Neutrophil (primary cell): Measurements from ENCODE around the gene SLC27A5.
A peak's percentile ranks its signal among the peaks of the same experiment; 100 is the strongest.

Experiments used
- H3K27ac ChIP-seq: fragments of 200-600 bp; sonication (generic); 2 replicates; pipeline ENCODE4 v1.5.1; 2016; ENCODE audit warnings: mild to moderate bottlenecking, moderate library complexity
- H3K27me3 ChIP-seq: fragments of 200-600 bp; sonication (generic); 2 replicates; pipeline ENCODE4 v1.6.0; 2016; ENCODE audit warnings: mild to moderate bottlenecking
- H3K36me3 ChIP-seq: fragments of 200-600 bp; sonication (generic); 2 replicates; pipeline ENCODE4 v1.5.1; 2017
- H3K4me1 ChIP-seq, 2 experiments: fragments of 200-600 bp in 1 of 2; sonication (generic) in 1 of 2; 1 replicate in 1 of 2; 2 replicates in 1 of 2; pipeline versions ENCODE4 v1.5.1 to v1.6.1; 2013 to 2016; ENCODE audit warnings: low read depth in 1 of 2, low read length in 1 of 2, mild to moderate bottlenecking in 1 of 2, moderate library complexity in 1 of 2; ENCODE audit not compliant: control insufficient read depth in 1 of 2, insufficient read depth in 1 of 2
- H3K4me3 ChIP-seq, 2 experiments: fragments of 200-600 bp in 1 of 2; sonication (generic) in 1 of 2; 1 replicate in 1 of 2; 2 replicates in 1 of 2; pipeline ENCODE4 v1.5.1; 2013 to 2016; ENCODE audit warnings: low read depth in 1 of 2, low read length in 1 of 2, mild to moderate bottlenecking in 1 of 2, moderate library complexity in 1 of 2
- H3K9me3 ChIP-seq: fragments of 200-600 bp; sonication (generic); 2 replicates; pipeline ENCODE4 v1.5.1; 2016
- CTCF ChIP-seq: fragments of 200-600 bp; sonication (generic); IDR thresholded peaks from 2 replicates; pipeline ENCODE4 v1.5.1; 2016; ENCODE audit warnings: antibody characterized with exemption

Gene SLC27A5

GRCh38 chr19:58479303-58479702 lies 32.5 kb downstream of the SLC27A5 start:
- Histone ChIP-seq H3K27ac (no peak overlapping the region), H3K4me1 (peaks cover 14 to 15% of the 10 kb centered on the region in 2 experiments), H3K4me3 (no peak overlapping the region), H3K36me3 (peaks cover 24% of the 10 kb centered on the region), H3K27me3 (no peaks in the 10 kb centered on the region), H3K9me3 (no peaks in the 10 kb centered on the region)
- no peak for TF ChIP-seq CTCF

DNA sequence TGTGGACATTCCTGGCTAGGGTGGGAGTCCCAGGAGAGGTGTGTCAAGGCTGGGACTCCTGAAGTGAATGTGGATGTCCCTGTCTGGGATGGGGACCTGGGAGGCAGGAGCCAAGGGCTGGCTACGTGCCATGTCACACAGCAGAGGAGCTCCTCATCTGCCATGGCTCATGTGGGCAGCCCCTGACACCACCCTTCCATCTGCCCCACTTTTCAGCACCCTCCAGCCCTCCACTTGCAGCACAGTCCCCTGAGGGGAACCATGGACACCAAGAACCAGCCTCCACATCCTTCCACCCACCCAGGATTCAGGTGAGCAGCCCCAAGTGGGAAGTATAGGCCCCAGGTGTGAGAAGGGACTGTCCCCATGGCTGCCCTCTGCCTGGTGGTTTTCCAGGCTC lies 33.9 kb downstream of the SLC27A5 start:
- peaks cover 31% of the 10 kb centered on the region for H3K36me3 ChIP-seq

DNA sequence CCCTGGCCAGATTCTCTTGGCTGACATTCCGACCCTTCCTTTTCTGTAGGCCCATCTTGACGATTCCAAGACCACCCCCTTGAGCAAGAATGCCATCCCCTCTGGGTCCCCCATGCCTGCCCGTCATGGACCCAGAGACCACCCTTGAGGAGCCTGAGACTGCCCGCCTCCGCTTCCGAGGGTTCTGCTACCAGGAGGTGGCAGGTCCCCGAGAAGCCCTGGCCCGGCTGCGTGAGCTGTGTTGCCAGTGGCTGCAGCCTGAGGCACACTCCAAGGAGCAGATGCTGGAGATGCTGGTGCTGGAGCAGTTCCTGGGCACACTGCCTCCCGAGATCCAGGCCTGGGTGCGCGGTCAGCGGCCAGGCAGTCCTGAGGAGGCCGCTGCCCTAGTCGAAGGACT lies 34.7 kb downstream of the SLC27A5 start:
- H3K9me3 ChIP-seq, result no peaks in the 10 kb centered on the region
- peak overlapping the region in 1 of 2 experiments; percentile 70 for H3K4me3 ChIP-seq
- peaks cover 14 to 15% of the 10 kb centered on the region in 2 experiments for H3K4me1 ChIP-seq
- peaks cover 39% of the 10 kb centered on the region for H3K36me3 ChIP-seq
- no peak for TF ChIP-seq CTCF
- no peak overlapping the region for H3K27ac ChIP-seq
- H3K27me3 ChIP-seq, result no peaks in the 10 kb centered on the region

More for the DNA sequence above, 33.9 kb downstream of the SLC27A5 start:
- TF ChIP-seq CTCF, result no peak
- Histone ChIP-seq H3K27ac (no peak overlapping the region), H3K9me3 (no peaks in the 10 kb centered on the region), H3K4me1 (peaks cover 14 to 15% of the 10 kb centered on the region in 2 experiments), H3K27me3 (no peaks in the 10 kb centered on the region), H3K4me3 (no peak overlapping the region)

DNA sequence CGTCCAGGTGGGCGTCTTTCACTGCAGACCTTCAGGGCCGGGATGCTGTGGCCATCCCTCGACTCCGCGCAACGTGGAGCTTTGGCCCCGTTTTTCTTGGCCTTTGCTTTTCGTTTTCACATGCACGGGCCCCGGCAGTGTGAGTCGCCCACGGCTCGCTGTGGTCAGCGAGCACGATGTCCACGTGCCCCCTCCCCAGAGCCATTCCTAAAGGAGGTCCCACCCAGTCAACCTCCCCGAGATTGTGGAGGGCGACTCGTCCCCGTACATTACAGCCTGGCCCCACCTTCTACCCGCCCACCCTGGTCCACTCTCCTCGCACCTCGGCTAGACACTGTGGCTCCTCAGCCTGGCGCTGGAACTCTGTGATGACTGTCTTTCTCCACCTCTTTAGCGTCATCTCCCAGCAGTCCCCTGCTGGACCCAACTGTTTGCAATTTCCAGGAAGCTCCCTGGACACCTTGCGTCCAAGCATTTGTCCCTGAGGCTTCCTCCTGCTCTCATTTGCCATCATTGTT lies 35.2 kb downstream of the SLC27A5 start:
- Histone ChIP-seq H3K4me3 (peak overlapping the region; percentile 70 to 85), H3K9me3 (no peaks in the 10 kb centered on the region), H3K36me3 (peaks cover 45% of the 10 kb centered on the region), H3K27me3 (no peaks in the 10 kb centered on the region), H3K27ac (peak overlapping the region; percentile 79), H3K4me1 (peaks cover 14 to 15% of the 10 kb centered on the region in 2 experiments)
- no peak for TF ChIP-seq CTCF

- no peaks in the 10 kb centered on the region for H3K27me3 ChIP-seq
- peak; percentile 42 for TF ChIP-seq CTCF
- H3K27ac ChIP-seq, result peak within 1 kb of the TSS; percentile 79
- peaks cover 44% of the 10 kb centered on the region for H3K36me3 ChIP-seq
- peaks cover 14 to 15% of the 10 kb centered on the region in 2 experiments for H3K4me1 ChIP-seq
- no peaks in the 10 kb centered on the region for H3K9me3 ChIP-seq
- H3K4me3 ChIP-seq, result peak within 1 kb of the TSS; percentile 70 to 85
Observed at GRCh38 chr19:58475714-58476497, 35.9 kb downstream of the SLC27A5 start, which contains the start of gene ZNF446. Gene ZNF446 (plus strand): TSS chr19:58476352. CDS start chr19:58477219, 867 bp downstream.
